Posterior cingulate gyrus (tissue), 11 donors: ENCODE data around the gene SVIL.

Experiments used
- DNase-seq, 10 donors: peaks; one replicate each; pipeline versions ENCODE4 v3.0.0 to v3.0.0-alpha.2; 2020 to 2021; ENCODE audit warnings: mixed read lengths in 3 of 10
- intact Hi-C: fragments of 100-400 bp; cut with DNase I; formaldehyde crosslinking; loops from one replicate; pipeline ENCODE4 v1.15.1; 2023

SVIL gene, protein sequence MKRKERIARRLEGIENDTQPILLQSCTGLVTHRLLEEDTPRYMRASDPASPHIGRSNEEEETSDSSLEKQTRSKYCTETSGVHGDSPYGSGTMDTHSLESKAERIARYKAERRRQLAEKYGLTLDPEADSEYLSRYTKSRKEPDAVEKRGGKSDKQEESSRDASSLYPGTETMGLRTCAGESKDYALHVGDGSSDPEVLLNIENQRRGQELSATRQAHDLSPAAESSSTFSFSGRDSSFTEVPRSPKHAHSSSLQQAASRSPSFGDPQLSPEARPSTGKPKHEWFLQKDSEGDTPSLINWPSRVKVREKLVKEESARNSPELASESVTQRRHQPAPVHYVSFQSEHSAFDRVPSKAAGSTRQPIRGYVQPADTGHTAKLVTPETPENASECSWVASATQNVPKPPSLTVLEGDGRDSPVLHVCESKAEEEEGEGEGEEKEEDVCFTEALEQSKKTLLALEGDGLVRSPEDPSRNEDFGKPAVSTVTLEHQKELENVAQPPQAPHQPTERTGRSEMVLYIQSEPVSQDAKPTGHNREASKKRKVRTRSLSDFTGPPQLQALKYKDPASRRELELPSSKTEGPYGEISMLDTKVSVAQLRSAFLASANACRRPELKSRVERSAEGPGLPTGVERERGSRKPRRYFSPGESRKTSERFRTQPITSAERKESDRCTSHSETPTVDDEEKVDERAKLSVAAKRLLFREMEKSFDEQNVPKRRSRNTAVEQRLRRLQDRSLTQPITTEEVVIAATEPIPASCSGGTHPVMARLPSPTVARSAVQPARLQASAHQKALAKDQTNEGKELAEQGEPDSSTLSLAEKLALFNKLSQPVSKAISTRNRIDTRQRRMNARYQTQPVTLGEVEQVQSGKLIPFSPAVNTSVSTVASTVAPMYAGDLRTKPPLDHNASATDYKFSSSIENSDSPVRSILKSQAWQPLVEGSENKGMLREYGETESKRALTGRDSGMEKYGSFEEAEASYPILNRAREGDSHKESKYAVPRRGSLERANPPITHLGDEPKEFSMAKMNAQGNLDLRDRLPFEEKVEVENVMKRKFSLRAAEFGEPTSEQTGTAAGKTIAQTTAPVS (N-terminal part only)

DNA sequence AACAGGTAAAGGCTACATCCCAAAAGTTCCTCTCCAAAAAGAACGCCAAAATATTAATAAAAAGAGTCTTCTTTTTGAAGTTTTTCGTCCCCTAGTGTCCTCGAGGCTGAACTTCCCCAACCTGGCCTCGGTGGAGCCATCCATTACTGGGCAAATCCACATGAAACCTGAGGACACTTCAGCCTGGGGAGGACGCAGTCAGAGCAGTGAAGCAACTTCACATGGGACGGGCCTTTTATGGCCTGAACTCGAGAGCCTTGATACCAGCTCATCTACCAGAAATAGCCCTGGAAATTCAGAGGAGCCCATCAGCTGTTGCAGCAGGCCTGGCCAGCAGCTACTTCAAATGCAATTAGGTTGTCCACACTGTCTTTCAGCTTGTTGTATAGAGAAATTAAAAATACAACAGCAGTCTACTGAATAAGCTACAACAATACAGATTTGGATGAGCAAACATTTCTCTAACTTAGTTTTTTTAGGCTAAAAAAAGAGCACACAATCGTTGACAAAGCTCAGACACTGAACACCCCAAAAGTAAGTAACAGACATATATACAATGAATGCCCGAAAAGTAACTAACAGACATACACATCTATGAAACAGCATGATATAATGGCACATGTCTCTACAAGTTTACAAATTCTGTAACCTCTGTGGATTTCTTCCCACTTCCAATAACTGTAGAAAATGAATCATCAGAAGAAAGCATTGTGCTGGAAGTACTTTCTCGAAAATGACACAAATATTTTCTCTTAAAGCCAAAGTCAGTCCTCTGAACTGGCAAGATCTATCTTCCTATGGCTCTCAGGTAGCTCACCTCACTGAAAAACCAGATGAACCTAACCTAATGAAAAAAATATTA is at the start of gene SVIL:
TSS of gene SVIL (minus strand) at position 208 of the 862 bp plus-strand sequence. CDS start 79,913 bp downstream, outside the sequence.
- intact Hi-C loops = no loop called here
- DNase-seq = no peak

DNA sequence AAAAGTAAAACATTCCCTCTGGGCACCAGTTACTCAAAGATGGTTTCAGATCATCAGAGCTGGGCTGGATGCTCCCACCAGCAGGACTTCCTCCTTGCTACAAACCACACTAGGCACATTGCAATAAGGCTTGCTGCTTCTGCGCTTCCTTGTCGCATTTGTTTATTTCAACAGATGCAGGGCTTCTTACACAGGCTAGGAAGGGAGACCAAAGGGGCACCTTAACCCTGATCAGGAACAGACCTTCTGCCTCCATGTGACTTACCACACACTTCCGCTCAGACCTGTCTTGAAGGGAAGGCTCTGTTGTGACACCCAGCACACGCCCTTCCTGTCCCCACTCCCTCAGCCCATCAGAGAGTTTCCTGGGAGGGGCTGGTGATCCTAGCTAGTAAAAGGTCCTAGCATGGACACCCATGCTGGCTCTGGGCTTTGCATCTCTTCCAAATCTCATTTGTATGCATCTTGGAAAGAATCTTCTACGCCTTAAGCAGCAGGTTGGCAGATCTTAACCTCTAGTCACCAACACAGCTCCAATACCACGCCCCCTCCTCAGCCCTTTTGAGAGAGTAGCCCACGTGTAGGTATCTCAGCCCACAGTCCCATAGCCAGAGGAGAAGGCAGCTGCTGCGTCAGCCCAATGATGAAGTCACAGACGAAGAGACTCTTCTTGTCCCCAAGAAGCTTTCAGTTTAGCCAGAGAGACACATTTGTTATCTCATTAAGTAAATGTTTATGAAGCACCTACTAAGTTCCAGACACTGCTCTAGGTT is 47.1 kb upstream of the SVIL start:
- intact Hi-C loops = no loop called here
- no peak for DNase-seq

DNA sequence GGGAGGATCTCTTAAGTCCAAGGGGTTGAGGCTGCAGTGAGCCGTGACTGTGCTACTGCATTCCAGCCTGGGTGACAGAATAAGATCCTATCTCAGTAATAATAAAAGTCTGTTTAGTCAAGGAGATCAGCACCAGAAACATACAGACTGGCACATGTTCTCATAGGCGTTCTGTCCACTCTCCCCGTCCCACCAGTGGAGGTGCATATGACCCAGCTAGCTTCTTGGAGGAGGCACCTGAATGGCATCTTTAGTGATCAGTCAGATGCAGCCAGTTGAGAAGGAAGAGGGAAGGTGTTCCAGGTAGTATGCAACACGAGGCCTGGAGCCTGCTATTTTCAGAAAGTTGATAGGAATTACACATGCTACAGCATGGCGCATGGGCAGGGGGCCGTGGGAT is 45.3 kb upstream of the SVIL start:
- DNase-seq = no peak
- intact Hi-C loops = no loop called here

DNA sequence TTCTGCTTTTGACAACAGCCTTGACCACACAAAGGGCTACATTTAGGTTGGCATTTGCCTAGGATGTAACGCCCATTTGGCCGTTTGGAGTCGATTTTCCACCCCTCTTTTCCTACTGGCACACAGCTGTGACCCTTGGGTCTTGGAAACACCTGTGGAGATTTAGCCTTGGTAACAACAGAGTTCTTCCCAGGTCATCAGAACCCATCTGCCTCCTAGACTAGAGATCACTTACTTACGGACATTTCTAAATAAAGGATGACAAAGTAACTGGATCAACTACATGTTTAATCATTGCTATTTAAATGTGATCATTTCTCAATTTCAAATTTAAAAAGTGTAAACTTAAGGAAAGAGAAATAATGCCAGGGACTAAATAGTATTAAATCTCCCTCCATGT is 42.0 kb upstream of the SVIL start:
- intact Hi-C loops = no loop called here
- no peak for DNase-seq

DNA sequence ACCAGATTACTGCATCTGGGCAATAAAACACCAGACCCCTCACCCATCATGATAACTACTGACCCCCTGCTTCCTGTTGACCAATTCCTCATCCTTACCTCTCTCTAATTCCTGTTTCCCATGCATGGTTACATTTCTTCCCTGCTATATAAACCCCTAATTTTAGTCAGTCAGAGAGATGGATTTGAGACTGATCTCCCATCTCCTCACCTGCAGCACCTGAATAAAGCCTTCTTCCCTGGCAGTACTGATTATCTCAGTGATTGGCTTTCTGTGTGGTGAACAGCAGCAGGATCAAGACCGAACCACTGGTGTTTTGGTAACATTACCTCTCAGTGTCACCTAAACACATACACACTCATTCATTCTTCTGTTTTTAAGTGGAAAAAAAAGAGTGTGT is 41.2 kb upstream of the SVIL start:
- DNase-seq = no peak
- intact Hi-C loops = no loop called here

DNA sequence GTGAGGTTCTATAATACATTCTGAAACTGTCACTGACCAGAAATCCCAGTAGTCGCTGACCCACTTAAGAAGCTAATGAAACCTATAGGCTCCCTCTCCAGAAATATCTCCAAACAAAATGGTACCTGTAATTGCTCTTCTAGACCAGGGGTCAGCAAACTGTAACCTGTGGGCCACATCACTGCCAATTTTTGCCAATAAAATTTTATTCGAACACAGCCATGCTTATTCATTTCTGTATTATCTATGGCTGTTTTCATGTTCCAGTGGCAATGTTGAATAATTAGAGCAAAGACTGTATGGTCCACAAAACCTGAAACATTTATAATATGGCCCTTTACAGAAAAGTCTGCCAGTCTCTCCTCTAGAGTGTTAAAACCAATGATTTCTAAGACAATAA is 37.2 kb upstream of the SVIL start:
- intact Hi-C loops = no loop called here
- DNase-seq = no peak

DNA sequence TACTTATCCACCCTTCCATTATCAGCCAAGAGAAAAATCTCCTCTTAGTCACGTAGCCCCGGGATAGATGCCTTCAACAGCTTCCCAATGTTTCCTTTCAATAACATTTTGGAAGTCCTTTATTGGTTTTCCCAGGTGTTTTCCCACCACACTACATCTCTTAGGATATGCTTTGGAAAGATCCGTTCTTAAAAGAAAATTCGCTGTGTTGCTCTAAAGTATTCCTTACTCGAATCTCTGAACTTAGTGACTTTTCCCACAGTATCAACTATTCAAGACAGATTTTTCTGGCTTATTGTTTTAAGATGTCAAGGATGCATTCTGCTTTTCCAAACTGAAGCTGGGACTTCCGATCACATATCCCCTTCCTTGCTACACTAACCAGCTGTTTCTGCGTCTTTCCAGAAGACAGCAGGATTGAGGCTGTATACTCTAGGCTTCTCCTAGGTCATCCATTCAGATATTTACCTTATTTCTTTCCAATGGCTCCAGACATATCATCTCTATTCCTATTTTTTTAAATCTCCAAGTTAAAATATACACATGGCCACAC is 36.5 kb upstream of the SVIL start:
- DNase-seq = no peak
- intact Hi-C loops = no loop called here

DNA sequence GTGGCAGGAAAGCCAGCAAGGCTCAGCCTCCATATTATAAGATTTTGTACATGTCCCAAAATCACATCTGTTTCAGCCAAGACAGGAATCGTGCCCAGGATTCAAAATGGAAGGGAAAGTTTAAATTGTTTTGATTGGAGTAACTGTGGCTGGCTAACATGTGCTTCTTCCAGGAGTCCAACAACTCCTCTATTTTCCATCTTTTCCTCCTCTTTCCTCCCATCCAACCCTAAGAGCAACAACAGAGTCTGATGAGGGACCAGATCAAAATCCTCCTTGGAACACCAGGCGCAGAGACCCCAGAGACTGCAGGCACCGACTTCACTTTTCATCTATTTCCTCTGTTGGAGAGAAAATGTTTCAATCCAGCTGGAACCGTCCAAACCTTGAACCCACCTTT is 36.0 kb upstream of the SVIL start:
- intact Hi-C loops = no loop called here
- no peak for DNase-seq

DNA sequence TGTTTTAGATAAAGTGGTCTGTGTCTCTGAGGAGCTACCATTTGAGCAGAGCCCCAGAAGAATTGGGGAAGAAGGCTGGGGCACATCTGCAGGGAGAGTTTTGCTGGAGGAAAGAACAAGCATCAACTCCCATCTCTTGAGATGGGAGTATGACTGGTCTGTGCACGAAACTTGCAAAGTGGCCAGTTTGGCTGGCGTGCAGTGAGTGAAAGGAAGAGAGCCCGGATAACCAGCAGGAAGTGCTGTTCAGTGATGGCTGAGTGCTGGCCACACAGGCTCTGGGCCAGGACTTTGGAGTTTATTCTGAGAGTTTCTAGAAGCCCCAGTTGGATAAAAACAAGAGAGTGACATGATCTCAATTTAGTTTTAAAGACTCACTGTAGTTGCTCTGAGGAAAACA is 34.4 kb upstream of the SVIL start:
- no peak for DNase-seq
- intact Hi-C loops = no loop called here

DNA sequence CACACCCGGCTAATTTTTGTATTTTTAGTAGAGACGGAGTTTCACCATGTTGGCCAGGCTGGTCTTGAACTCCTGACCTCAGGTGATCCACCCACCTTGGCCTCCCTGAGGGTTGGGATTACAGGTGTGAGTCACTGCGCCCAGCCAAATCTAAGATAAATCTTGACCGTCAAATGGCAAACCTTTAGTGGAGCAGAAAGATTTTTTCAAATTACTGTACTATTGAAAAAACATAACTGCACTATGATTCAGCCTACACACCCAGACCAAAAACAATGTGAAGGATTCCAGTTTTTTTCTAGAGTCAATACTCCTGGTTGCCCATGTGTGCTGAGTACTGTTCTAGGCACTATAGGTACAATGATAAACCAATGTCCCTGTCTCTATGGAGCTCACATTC is 33.9 kb upstream of the SVIL start:
- DNase-seq = no peak
- intact Hi-C loops = no loop called here

DNA sequence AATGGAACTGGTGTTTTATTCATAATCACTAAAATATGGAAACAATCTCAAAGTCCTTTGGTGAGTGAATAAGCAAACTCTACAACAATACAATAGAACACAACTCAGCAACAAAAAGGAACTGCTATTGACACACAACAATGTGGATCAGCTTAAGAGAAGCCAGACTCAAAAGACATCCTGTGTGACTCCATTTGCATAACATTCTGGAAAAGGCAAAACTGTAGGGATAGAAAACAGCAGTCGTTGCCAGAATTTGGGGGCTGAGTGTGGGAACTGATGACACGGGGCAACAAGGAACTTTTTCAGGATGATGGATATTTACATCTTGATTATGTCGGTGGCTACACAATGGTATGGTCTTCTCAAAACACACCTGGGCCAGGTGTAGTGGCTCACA is 32.4 kb upstream of the SVIL start:
- DNase-seq = no peak
- intact Hi-C loops = no loop called here

DNA sequence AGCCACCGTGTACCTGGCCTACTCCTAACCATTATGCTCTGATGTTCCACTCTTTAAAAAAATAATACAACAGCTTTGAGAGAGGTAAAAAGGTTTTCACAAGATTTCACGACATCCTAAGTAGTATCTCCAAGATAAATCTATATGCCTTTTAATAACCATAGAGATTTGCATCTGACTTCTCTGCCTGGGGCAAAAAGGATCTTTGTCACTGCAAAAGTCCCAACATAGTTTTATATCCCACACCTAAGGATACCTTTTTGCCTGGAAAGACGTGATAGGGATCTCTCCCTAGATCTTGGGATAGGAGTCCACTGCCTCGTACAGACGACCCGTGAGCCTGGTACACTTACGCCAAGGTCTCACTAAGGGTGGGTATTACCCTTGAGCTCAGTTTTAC is 31.4 kb upstream of the SVIL start:
- intact Hi-C loops = no loop called here
- DNase-seq = no peak

DNA sequence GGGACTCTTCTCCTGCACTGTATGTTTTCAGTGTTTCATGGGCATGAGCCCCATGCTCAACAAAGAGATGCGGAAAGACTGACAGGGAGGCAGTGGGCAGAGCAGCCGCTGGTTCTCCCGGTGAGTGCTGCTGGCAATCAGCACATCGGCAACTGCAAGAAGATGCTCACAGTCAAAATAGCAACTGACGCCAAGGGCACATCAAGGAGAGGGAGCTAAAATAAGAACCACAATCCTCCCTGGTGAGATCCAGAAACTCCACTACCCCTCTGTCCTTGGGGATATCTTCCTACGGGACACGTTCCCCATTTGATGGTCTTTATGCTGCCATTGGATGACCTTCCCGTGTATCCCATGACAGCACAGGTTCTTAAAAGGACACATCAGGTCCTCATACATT is 28.9 kb upstream of the SVIL start:
- no peak for DNase-seq
- intact Hi-C loops = no loop called here

DNA sequence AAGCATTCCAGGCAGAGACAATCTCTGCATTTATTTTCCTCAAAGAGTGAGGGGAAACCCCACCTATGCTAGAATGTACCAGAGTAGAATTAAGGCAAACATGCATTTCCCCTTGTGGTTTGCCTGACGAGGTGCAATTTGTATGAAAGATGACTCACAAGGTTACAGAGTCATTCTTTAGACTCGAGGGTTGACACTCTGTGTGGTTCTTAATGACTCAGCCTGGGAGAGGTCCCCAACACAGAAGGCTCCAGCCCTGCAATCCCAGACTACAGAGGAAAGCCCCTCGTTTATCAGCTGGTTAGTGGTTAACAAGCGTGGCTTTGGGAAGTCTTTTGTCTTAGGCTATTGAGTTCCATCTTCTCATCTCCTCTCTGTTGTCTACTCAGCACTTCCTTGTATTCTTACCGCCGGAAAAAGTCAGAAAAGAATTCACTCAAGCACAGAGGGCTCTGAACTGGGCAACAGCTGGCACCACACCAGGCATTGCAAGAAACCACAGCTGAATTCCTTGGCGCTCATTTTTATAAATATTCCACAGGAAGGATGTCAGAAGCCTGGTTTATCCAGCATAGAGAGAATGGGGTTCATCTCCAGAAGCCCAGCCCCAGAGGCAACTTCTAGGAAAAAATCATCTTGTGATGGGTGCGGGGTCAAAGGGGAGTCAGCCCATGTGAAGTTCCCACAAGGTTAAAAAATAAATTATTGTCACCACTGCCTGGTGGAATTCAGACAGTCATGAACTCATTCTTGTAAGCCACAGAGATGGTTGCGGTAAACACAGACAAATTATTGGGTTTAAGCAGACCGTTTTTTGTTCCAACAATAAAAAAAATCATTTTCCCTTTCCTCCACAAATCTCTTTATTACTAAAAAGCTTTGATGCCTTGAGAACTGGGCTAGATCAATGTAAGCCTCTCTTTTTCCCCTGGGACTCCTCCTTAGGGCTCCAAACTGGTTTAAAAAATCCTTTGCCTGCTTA is 24.5 kb upstream of the SVIL start:
- intact Hi-C loops = no loop called here
- DNase-seq = no peak

DNA sequence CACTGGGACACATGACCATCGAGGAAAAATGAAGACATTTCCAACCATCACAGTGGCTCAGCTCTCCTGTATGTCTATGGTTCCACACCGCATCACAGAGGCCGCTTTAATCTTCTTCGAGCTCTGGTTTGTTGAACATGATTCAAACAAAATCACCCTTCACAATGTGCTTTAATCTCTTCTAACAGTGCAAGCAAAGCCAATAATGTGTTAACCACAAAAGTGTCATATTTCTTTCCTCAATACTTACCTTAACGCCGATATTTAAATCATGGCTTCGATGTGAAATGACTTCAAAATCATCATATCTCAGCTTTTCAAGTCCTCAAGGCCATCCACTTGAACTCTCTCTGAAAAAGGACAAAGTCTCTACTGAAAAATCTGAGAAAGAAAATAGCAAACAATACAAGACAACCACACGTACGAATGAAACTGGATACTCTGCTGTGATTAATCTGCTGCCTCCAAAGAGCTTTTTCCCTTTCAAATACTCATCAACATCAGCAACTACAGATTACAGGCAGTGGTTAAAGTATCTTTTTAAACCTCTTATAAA is 23.0 kb upstream of the SVIL start:
- intact Hi-C loops = no loop called here
- DNase-seq = no peak

DNA sequence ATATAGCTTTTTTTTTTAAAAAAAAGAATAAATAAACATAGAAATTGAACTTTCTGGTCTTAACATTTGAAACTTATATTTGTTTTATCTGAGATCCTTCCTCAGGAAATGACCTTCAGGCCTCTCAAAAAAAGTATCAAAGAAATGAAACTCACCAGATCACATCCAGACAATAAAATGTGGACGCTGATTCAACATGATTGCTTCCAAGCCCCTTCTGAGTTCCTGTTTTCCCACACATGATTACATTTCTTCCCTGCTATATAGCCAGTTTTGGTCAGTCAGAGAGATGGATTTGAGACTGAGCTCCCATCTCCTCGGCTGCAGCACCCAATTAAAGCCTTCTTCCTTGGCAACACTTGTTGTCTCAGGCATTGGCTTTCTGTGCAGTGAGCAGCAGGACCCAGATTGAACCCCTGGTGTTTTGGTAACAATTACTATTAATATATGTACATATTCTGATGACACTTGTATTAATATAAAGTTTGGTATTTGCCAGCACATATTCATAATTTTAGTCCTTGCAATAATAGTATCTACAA is 21.8 kb upstream of the SVIL start:
- intact Hi-C loops = no loop called here

DNA sequence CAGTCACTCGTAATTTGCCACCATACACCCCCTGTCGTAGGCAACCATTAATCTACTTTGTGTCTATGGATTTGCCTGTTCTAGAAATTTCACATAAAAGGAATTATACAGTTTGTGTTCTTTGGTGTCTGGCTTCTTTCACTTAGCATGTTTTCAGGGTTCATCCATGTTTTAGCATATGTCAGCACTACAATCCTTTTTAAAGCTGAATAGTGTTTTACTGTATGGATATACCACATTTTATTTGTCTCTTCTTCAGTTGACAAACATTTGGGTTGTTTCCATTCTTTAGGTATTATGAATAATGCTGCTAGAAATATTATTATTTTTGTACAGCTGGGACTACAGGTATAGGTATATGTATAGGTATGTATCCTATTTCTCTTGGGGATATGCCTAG is 17.4 kb upstream of the SVIL start:
- intact Hi-C loops = no loop called here
- no peak for DNase-seq

More for the DNA sequence above, 21.8 kb upstream of the SVIL start:
- DNase-seq = no peak

DNA sequence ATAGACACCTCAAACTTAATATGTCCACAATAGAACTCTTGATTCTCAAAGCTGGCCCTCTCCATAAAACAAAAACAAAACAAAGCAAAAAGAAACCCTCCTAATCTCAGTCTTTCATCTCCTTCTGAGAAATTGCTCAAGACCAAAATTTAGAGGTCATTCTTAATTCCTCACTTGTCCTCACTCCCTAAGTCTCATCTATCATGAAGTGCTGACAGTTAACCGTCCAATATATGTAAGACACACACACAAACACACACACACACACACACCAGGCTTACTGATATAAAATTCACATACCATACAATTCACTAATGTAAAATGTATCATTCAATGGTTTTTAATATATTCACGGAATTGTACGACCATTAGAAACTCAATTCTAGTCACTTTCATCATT is 17.0 kb upstream of the SVIL start:
- DNase-seq = no peak
- intact Hi-C loops = no loop called here
